GM18520 (cell line): Measurements from ENCODE around the gene CHDH.

Experiments
- ATAC-seq: cut with Tn5 transposase; IDR thresholded peaks from one replicate; pipeline ENCODE4 v1.9.1; 2021; ENCODE audit not compliant: unreplicated experiment

Gene CHDH

GRCh38 chr3:53792866-53793265, 53.4 kb downstream of the CHDH start:
- ATAC-seq: no peak

GRCh38 chr3:53791317-53791716, 54.9 kb downstream of the CHDH start:
- ATAC-seq: no peak

- ATAC-seq: no peak
Measured at GRCh38 chr3:53790470-53790869, 55.7 kb downstream of the CHDH start.

- ATAC-seq: no peak
Measured at GRCh38 chr3:53789459-53789858, 56.8 kb downstream of the CHDH start.

GRCh38 chr3:53788038-53788437, 58.2 kb downstream of the CHDH start:
- ATAC-seq: no peak

GRCh38 chr3:53787016-53787415, 59.2 kb downstream of the CHDH start:
- ATAC-seq: no peak

- ATAC-seq: no peak
Measured at GRCh38 chr3:53780806-53781205, 65.4 kb downstream of the CHDH start.

GRCh38 chr3:53780171-53780570, 66.0 kb downstream of the CHDH start:
- no peak for ATAC-seq

- no peak for ATAC-seq
Measured at GRCh38 chr3:53778153-53778552, 68.1 kb downstream of the CHDH start.

- no peak for ATAC-seq
Measured at GRCh38 chr3:53777468-53777867, 68.8 kb downstream of the CHDH start.

- no peak for ATAC-seq
Measured at GRCh38 chr3:53776494-53777101, 69.6 kb downstream of the CHDH start.

GRCh38 chr3:53775834-53776251, 70.4 kb downstream of the CHDH start:
- ATAC-seq: no peak

- no peak for ATAC-seq
Measured at GRCh38 chr3:53775018-53775417, 71.2 kb downstream of the CHDH start.

GRCh38 chr3:53774414-53774813, 71.8 kb downstream of the CHDH start:
- ATAC-seq: no peak

GRCh38 chr3:53773611-53774368, 72.4 kb downstream of the CHDH start:
- no peak for ATAC-seq

GRCh38 chr3:53773021-53773436, 73.2 kb downstream of the CHDH start:
- no peak for ATAC-seq

- ATAC-seq: no peak
Measured at GRCh38 chr3:53772562-53772961, 73.7 kb downstream of the CHDH start.

GRCh38 chr3:53768478-53769459, 77.5 kb downstream of the CHDH start:
- no peak for ATAC-seq

GRCh38 chr3:53766706-53767105, 79.5 kb downstream of the CHDH start:
- ATAC-seq: no peak

- ATAC-seq: no peak
Measured at GRCh38 chr3:53765753-53766152, 80.5 kb downstream of the CHDH start.

GRCh38 chr3:53764026-53764775, 82.0 kb downstream of the CHDH start:
- ATAC-seq: no peak
